ENCODE measurements around the gene TIGD1. TPM values are rescaled to one million over a fixed set of nuclear protein-coding genes. Genes with fewer than 3 reads are reported as not detected.

The TIGD1 gene
- 3.7 TPM for total RNA-seq

DNA sequence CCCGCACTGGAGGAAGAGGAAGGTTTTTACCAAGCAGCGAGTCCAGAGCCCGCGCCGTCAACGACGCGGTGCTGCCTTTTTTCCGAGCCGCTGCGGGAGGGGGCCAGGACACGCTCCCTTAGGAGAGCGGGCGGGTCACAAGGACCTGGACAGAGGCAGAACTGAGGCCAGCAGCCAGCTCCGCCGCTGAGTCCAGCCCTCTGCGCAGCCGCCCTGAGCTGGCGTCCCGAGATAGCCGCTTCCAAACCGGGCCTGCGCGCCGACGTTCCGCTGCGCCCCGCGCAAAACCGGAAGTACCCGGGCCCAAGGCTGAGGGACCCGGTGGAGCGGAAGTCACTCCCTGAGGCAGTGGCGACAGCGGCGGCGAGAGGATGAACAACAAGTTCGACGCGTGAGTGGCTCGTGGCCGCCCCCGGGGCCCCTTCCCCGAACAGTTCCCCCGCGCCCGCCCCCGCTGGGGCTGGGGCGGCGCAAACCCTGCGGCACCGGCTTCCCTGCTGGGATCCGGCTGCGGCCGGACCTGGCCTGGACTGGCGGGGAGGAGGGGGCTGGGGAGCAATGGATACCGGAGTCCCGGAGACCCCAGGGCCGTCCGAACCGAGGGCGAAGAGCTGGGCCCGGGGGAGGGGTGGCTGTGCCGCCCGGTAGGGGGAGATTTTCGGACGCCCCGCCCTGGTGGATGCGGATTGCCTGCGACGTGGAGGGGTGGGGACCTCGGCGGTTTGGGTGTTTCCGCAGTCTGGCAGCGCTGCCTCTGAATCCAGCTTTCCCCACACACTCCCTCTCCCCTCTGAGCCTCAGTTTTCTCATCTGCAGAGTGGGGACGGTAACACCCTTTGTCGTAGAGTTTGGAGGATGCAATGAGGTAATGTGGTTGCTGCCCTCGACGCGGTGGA is at the start of gene TIGD1, which contains the start of gene EIF4E2:
TIGD1 (minus strand) TSS at position 204 of the 896 bp plus-strand sequence. CDS start 675 bp downstream, outside the sequence.
EIF4E2 (plus strand) TSS at position 336 of the 896 bp plus-strand sequence; CDS start at position 372, 36 bp downstream.
- Histone ChIP-seq H3K27me3 (ENCODE audit: control insufficient read depth in 3 of 3, insufficient read depth in 3 of 3, low read length in 3 of 3) (no peaks in the 10 kb centered on the region), H3K4me3 (ENCODE audit: low read length in 3 of 3) (peak within 1 kb of the TSS; percentile 88 to 95 (median 93)), H3K36me3 (ENCODE audit: control insufficient read depth in 3 of 3, insufficient read depth in 3 of 3, low read length in 3 of 3) (peaks cover 4 to 22% (median 11%) of the 10 kb centered on the region in 3 donors), H3K9me3 (ENCODE audit: control insufficient read depth in 3 of 3, low read length in 3 of 3) (no peaks in the 10 kb centered on the region), H3K4me1 (ENCODE audit: control insufficient read depth in 3 of 3, insufficient read depth in 3 of 3, low read length in 3 of 3) (peaks cover 20 to 62% (median 21%) of the 10 kb centered on the region in 3 donors), H3K9ac (ENCODE audit: low read depth in 1 of 3, low read length in 3 of 3) (peak within 1 kb of the TSS; percentile 91 to 95 (median 95)), H3K27ac (ENCODE audit: low read depth, low read length) (peak within 1 kb of the TSS; percentile 97)

DNA sequence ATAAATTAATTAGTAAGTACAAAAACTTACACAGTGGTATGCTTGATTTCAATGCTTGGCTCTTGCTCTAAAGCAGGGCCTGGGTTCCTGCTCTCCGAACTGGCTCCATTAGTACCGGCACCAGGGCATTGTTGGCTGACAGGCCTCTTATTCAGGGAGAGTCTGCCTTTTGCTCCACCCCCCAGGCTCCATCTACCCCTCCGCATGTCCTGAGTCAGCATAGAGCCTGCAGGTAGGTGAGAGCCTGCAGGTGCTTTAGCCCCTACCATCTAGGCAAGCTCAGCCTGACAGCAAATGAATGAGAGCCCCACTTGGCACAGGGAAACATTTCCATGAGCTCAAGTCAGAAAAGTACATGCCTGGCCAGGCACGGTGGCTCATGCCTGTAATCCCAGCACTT is 47.9 kb upstream of the TIGD1 start:
- H3K27ac ChIP-seq (ENCODE audit: low read depth, low read length) = no peak overlapping the region
- H3K4me1 ChIP-seq (ENCODE audit: control insufficient read depth in 3 of 3, insufficient read depth in 3 of 3, low read length in 3 of 3) = peaks cover 14 to 25% (median 16%) of the 10 kb centered on the region in 3 donors
- no peaks in the 10 kb centered on the region for H3K9me3 ChIP-seq (ENCODE audit: control insufficient read depth in 3 of 3, low read length in 3 of 3)
- no peaks in the 10 kb centered on the region for H3K36me3 ChIP-seq (ENCODE audit: control insufficient read depth in 3 of 3, insufficient read depth in 3 of 3, low read length in 3 of 3)
- H3K4me3 ChIP-seq (ENCODE audit: low read length in 3 of 3) = no peak overlapping the region
- no peak overlapping the region for H3K9ac ChIP-seq (ENCODE audit: low read depth in 1 of 3, low read length in 3 of 3)
- H3K27me3 ChIP-seq (ENCODE audit: control insufficient read depth in 3 of 3, insufficient read depth in 3 of 3, low read length in 3 of 3) = no peaks in the 10 kb centered on the region

DNA sequence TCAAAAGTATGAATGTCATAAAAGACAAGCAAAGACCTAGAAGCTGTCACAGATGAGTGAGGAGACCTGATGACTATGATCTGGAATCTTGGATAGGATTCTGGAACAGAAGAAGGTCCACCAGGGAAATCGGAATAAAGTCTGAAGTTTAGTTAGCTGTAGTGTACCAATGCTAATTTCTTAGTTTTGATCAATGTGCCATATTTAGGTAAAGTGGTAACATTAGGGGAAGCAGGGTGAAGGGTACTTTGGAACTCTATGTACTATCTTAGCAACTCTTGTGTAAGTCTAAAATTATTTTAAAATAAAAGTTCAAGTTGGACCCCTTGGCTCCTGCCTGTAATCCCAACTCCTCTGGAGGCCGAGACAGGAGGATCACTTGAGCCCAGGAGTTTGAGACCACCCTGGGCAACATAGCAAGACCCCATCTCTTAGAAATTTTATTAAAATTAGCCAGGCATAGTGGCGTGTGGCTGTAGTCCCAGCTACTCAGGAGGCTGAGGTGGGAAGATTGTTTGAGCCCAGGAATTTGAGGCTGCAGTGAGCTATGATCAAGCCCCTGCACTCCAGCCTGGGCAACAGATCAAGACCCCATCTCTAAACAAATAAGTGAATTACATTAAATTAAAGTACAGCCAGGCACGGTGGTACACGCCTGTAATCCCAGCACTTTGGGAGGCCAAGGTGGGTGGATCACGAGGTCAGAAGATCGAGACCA is 47.2 kb upstream of the TIGD1 start:
- Histone ChIP-seq H3K27me3 (ENCODE audit: control insufficient read depth in 3 of 3, insufficient read depth in 3 of 3, low read length in 3 of 3) (no peaks in the 10 kb centered on the region), H3K36me3 (ENCODE audit: control insufficient read depth in 3 of 3, insufficient read depth in 3 of 3, low read length in 3 of 3) (no peaks in the 10 kb centered on the region), H3K9me3 (ENCODE audit: control insufficient read depth in 3 of 3, low read length in 3 of 3) (no peaks in the 10 kb centered on the region), H3K4me3 (ENCODE audit: low read length in 3 of 3) (no peak overlapping the region), H3K27ac (ENCODE audit: low read depth, low read length) (no peak overlapping the region), H3K9ac (ENCODE audit: low read depth in 1 of 3, low read length in 3 of 3) (no peak overlapping the region), H3K4me1 (ENCODE audit: control insufficient read depth in 3 of 3, insufficient read depth in 3 of 3, low read length in 3 of 3) (peaks cover 22 to 33% (median 24%) of the 10 kb centered on the region in 3 donors)

DNA sequence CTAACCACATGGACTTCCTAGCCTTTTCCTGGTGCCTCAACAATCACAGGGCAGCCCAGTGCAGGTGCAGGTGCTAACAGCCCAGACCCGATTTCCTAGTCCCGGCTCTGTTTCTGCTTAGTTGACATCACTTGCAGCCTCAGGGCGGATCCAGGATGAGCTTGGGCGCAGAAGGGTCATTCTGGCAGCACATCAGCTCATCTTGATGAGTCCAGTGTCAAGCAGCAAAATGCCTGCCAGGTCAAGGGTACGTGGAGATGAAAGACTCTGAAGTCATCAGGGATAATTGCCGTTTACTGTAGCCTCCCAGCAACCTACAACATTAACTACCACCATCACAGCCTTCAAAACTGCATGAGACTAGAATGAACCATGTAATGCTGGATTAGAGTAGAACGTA is 43.6 kb upstream of the TIGD1 start:
- H3K27ac ChIP-seq (ENCODE audit: low read depth, low read length) = no peak overlapping the region
- H3K9me3 ChIP-seq (ENCODE audit: control insufficient read depth in 3 of 3, low read length in 3 of 3) = no peaks in the 10 kb centered on the region
- H3K9ac ChIP-seq (ENCODE audit: low read depth in 1 of 3, low read length in 3 of 3) = no peak overlapping the region
- no peaks in the 10 kb centered on the region for H3K27me3 ChIP-seq (ENCODE audit: control insufficient read depth in 3 of 3, insufficient read depth in 3 of 3, low read length in 3 of 3)
- no peak overlapping the region for H3K4me3 ChIP-seq (ENCODE audit: low read length in 3 of 3)
- peaks cover 14 to 36% (median 18%) of the 10 kb centered on the region in 3 donors for H3K4me1 ChIP-seq (ENCODE audit: control insufficient read depth in 3 of 3, insufficient read depth in 3 of 3, low read length in 3 of 3)
- H3K36me3 ChIP-seq (ENCODE audit: control insufficient read depth in 3 of 3, insufficient read depth in 3 of 3, low read length in 3 of 3) = no peaks in the 10 kb centered on the region

DNA sequence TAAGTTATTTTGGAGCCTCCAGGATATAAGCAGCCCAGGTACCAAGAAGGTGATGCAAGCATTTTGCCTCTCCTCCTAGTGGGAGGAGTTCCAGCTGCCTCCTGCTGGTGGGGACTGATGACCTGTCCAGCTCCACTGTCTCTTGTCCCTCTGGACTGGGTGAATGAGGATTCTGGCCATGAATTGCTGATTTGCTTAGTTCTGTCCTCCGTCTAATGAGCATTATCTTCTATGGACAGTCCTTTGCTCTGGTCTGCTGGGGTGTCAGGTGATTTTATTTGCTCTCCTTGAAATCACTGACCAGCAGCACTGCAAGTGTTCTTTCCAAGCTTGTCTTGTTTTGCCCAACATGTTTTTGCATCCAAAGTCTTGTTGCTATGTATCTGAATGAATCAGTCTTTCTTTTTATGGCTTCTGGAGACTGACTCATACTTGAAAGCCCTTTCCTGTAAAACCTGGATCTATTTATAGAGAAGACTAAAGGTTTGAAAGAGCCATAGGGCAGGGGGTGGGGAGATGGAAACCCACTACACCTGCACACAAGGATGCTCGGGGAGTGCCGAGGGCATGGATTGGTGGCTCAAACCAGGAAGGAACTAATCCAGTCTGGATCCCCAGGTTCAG is 42.5 kb upstream of the TIGD1 start:
- H3K27me3 ChIP-seq (ENCODE audit: control insufficient read depth in 3 of 3, insufficient read depth in 3 of 3, low read length in 3 of 3) = no peaks in the 10 kb centered on the region
- peak overlapping the region in 1 of 3 donors; percentile 25 for H3K4me3 ChIP-seq (ENCODE audit: low read length in 3 of 3)
- peak overlapping the region; percentile 85 for H3K27ac ChIP-seq (ENCODE audit: low read depth, low read length)
- H3K4me1 ChIP-seq (ENCODE audit: control insufficient read depth in 3 of 3, insufficient read depth in 3 of 3, low read length in 3 of 3) = peaks cover 21 to 47% (median 26%) of the 10 kb centered on the region in 3 donors
- H3K9me3 ChIP-seq (ENCODE audit: control insufficient read depth in 3 of 3, low read length in 3 of 3) = no peaks in the 10 kb centered on the region
- H3K9ac ChIP-seq (ENCODE audit: low read depth in 1 of 3, low read length in 3 of 3) = peak overlapping the region in 1 of 3 donors; percentile 27
- no peaks in the 10 kb centered on the region for H3K36me3 ChIP-seq (ENCODE audit: control insufficient read depth in 3 of 3, insufficient read depth in 3 of 3, low read length in 3 of 3)

DNA sequence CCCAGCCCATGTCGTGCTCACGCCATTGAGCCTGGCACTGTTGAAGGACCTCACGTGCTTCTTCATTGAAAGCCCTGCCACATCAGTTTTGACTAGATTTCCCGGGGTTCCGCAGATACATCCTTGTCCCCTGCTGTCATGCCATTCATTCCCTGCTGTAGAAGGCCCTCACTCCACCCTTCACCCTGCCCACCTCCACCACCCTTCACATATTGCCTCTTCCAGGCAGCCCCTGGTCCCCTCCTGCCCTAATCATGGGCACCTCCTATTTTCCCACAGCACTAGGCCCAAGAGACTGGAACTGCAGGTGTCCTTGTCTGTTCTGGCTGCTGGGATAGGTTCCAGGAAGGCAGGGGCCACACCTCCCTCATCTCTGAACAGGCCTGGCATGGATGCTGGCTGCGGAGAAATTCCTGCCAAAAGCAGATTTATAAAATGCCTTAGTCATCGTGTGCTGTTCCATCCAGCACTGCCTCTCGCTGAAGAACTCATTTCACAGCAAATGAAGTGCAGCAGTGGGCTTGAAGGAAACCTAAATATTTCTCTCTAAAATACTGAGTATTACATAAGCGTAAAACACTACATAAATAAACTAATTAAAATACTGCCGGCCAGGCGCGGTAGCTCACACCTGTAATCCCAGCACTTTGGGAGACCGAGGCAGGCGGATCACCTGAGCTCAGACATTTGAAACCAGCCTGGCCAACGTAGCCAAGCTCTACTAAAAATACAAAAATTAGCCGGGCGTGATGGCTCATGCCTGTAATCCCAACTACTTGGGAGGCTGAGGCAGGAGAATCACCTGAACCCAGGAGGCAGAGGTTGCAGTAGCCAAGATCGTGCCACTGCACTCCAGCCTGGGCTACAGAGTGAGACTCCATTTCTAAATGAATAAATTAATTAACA is 38.6 kb upstream of the TIGD1 start:
- Histone ChIP-seq H3K9me3 (ENCODE audit: control insufficient read depth in 3 of 3, low read length in 3 of 3) (no peaks in the 10 kb centered on the region), H3K27me3 (ENCODE audit: control insufficient read depth in 3 of 3, insufficient read depth in 3 of 3, low read length in 3 of 3) (no peaks in the 10 kb centered on the region), H3K4me1 (ENCODE audit: control insufficient read depth in 3 of 3, insufficient read depth in 3 of 3, low read length in 3 of 3) (peaks cover 21 to 65% (median 26%) of the 10 kb centered on the region in 3 donors), H3K27ac (ENCODE audit: low read depth, low read length) (peak overlapping the region; percentile 69), H3K36me3 (ENCODE audit: control insufficient read depth in 3 of 3, insufficient read depth in 3 of 3, low read length in 3 of 3) (peaks cover 0 to 6% (median 0%) of the 10 kb centered on the region in 3 donors), H3K4me3 (ENCODE audit: low read length in 3 of 3) (peak overlapping the region in 1 of 3 donors; percentile 24), H3K9ac (ENCODE audit: low read depth in 1 of 3, low read length in 3 of 3) (peak overlapping the region in 2 of 3 donors; percentile 7 to 50)

DNA sequence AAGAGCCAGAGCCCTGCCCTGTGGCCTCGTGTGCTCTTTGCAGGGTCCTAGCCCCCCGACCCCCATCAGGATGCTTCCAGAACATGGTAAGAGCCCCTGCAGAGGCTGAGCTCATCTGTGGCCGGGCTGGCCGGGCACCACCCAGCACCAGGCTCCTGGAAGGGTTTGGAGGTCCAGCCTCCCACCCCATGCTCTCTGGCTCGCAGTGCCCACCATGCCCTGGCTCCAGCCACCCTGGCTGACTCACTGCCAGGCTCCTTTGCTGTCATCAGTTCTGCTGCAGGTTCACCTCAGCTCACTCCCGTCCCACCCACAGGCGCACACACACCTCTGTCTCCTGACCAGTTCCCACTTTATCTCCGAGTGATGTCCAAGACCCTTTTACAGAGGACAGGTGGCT is 37.7 kb upstream of the TIGD1 start:
- Histone ChIP-seq H3K36me3 (ENCODE audit: control insufficient read depth in 3 of 3, insufficient read depth in 3 of 3, low read length in 3 of 3) (peaks cover 0 to 6% (median 2%) of the 10 kb centered on the region in 3 donors), H3K9me3 (ENCODE audit: control insufficient read depth in 3 of 3, low read length in 3 of 3) (no peaks in the 10 kb centered on the region), H3K4me3 (ENCODE audit: low read length in 3 of 3) (no peak overlapping the region), H3K9ac (ENCODE audit: low read depth in 1 of 3, low read length in 3 of 3) (no peak overlapping the region), H3K4me1 (ENCODE audit: control insufficient read depth in 3 of 3, insufficient read depth in 3 of 3, low read length in 3 of 3) (peaks cover 16 to 61% (median 24%) of the 10 kb centered on the region in 3 donors), H3K27me3 (ENCODE audit: control insufficient read depth in 3 of 3, insufficient read depth in 3 of 3, low read length in 3 of 3) (no peaks in the 10 kb centered on the region), H3K27ac (ENCODE audit: low read depth, low read length) (peak overlapping the region; percentile 9)

DNA sequence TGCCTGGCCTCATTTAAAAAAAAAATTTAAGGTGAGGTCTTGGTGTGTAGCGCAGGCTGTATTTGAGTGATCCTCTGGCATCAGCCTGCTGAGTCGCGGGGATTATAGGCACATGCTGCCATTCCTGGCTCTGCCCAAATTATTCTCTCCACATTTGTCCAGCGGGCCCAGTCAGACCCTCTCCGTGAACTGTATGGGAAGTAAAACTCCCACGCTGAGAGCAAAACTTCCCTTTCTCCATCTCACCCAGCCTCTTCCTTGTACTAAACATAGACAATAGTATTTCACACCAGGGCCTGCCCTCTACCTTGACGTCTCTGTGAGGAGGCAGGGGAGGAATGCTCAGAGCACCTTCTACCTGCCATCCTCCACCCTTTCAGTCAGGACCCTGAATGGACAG is 37.2 kb upstream of the TIGD1 start:
- Histone ChIP-seq H3K4me3 (ENCODE audit: low read length in 3 of 3) (no peak overlapping the region), H3K27me3 (ENCODE audit: control insufficient read depth in 3 of 3, insufficient read depth in 3 of 3, low read length in 3 of 3) (no peaks in the 10 kb centered on the region), H3K9ac (ENCODE audit: low read depth in 1 of 3, low read length in 3 of 3) (no peak overlapping the region), H3K36me3 (ENCODE audit: control insufficient read depth in 3 of 3, insufficient read depth in 3 of 3, low read length in 3 of 3) (peaks cover 2 to 6% (median 2%) of the 10 kb centered on the region in 3 donors), H3K27ac (ENCODE audit: low read depth, low read length) (no peak overlapping the region), H3K4me1 (ENCODE audit: control insufficient read depth in 3 of 3, insufficient read depth in 3 of 3, low read length in 3 of 3) (peaks cover 12 to 61% (median 20%) of the 10 kb centered on the region in 3 donors), H3K9me3 (ENCODE audit: control insufficient read depth in 3 of 3, low read length in 3 of 3) (no peaks in the 10 kb centered on the region)

All from skeletal muscle tissue (tissue), 4 donors.